Superior temporal gyrus (tissue), 1 donor: Measurements from ENCODE around the gene FLG.
"Not testable (repeated sequence)": the region's sequence is repeated elsewhere in the genome, so short reads cannot be mapped to it uniquely, and the experiment has no call there.

ENCODE experiments used
- DNase-seq: peaks from one replicate; pipeline ENCODE4 v3.0.0-alpha.2; 2016; ENCODE audit errors: extremely low spot score

The FLG gene

GRCh38 chr1:152256394-152256793 is 68.6 kb downstream of the FLG start:
- DNase-seq, result not testable (repeated sequence)
